Caco-2 (cell line): ENCODE measurements around the gene ADM2. TPM values are rescaled to one million over a fixed set of nuclear protein-coding genes. Genes with fewer than 3 reads are reported as not detected.

ENCODE experiments used
- BruUV-seq: library from RNA; stranded (reverse); fragments of 400-500 nt; replicated peaks from 2 replicates; lab custom pipeline; 2021; lab: Mats Ljungman, UMichigan
- CTCF ChIA-PET: fragments of 300-600 bp; sonication (Branson Sonifier 250); formaldehyde crosslinking; loops from one replicate; lab custom pipeline; 2022; ENCODE audit warnings: antibody characterized with exemption; lab: Charles Lee
- POLR2A ChIA-PET: fragments of 300-600 bp; sonication (Branson Sonifier 250); formaldehyde crosslinking; loops from one replicate; lab custom pipeline; 2022; ENCODE audit warnings: antibody characterized with exemption; lab: Charles Lee
- DNase-seq, 2 experiments: peaks; one replicate each; pipeline versions ENCODE4 v3.0.0 to v3.0.0-alpha.2; 2020 to 2022
- H3K27me3 ChIP-seq: replicated peaks from 2 replicates; pipeline ENCODE4 v1.6.0; 2011; ENCODE audit warnings: low read length; ENCODE audit not compliant: control insufficient read depth, insufficient read depth
- H3K36me3 ChIP-seq: 2 replicates; pipeline ENCODE4 v1.5.1; 2011; ENCODE audit warnings: low read length; ENCODE audit not compliant: control insufficient read depth, insufficient read depth
- H3K4me1 ChIP-seq: fragments of 250-450 bp; sonication (Bioruptor Pico); 2 replicates; pipeline ENCODE4 v1.5.1; 2020; ENCODE audit warnings: mild to moderate bottlenecking
- H3K4me3 ChIP-seq: 2 replicates; pipeline ENCODE4 v1.5.1; 2011; ENCODE audit warnings: low read depth, mild to moderate bottlenecking, control low read depth, low read length
- H3K9me3 ChIP-seq: fragments of 250-450 bp; sonication (Bioruptor Pico); 2 replicates; pipeline ENCODE4 v1.5.1; 2020; ENCODE audit warnings: mild to moderate bottlenecking, moderate library complexity
- H3K27ac Mint-ChIP-seq: one replicate; pipeline ENCODE4 v1.8.0; 2022; ENCODE audit warnings: mixed read lengths; ENCODE audit not compliant: unreplicated experiment
- H3K27me3 Mint-ChIP-seq: one replicate; pipeline ENCODE4 v1.8.0; 2022; ENCODE audit warnings: mixed read lengths; ENCODE audit not compliant: insufficient read depth, unreplicated experiment
- H3K36me3 Mint-ChIP-seq: one replicate; pipeline ENCODE4 v1.8.0; 2022; ENCODE audit warnings: mild to moderate bottlenecking, mixed read lengths; ENCODE audit not compliant: insufficient read depth, unreplicated experiment
- H3K4me1 Mint-ChIP-seq: one replicate; pipeline ENCODE4 v1.8.0; 2022; ENCODE audit warnings: low read depth, mixed read lengths; ENCODE audit not compliant: unreplicated experiment
- H3K4me3 Mint-ChIP-seq: one replicate; pipeline ENCODE4 v1.8.0; 2022; ENCODE audit warnings: mild to moderate bottlenecking, moderate library complexity, mixed read lengths; ENCODE audit not compliant: unreplicated experiment
- H3K9me3 Mint-ChIP-seq: one replicate; pipeline ENCODE4 v1.8.0; 2022; ENCODE audit warnings: mixed read lengths; ENCODE audit not compliant: unreplicated experiment
- intact Hi-C: fragments of 100-400 bp; cut with micrococcal nuclease; formaldehyde crosslinking; loops from one replicate; pipeline ENCODE4 v1.10.0; 2022; ENCODE audit not compliant: unreplicated experiment
- total RNA-seq: library from RNA; stranded (reverse); gene quantifications from 2 replicates; pipeline ENCODE4 v1.2.3, GENCODE V29; 2022
- TF ChIP-seq, protein P1 (sequence below), 2 experiments: fragments of 200-600 bp in 1 of 2; IDR thresholded peaks; 1 replicate in 1 of 2; 2 replicates in 1 of 2; pipeline versions ENCODE4 v1.5.1 to v1.8.0; 2011 to 2022; ENCODE audit warnings: antibody characterized with exemption in 1 of 2, control low read depth in 1 of 2, inconsistent platforms in 1 of 2, low read depth in 1 of 2, low read length in 1 of 2, mild to moderate bottlenecking in 1 of 2, moderate library complexity in 1 of 2; ENCODE audit not compliant: insufficient read depth in 1 of 2, severe bottlenecking in 1 of 2, unreplicated experiment in 1 of 2

The ADM2 gene
- total RNA-seq, 1 experiment from 2014 or later = 30.5 TPM

DNA sequence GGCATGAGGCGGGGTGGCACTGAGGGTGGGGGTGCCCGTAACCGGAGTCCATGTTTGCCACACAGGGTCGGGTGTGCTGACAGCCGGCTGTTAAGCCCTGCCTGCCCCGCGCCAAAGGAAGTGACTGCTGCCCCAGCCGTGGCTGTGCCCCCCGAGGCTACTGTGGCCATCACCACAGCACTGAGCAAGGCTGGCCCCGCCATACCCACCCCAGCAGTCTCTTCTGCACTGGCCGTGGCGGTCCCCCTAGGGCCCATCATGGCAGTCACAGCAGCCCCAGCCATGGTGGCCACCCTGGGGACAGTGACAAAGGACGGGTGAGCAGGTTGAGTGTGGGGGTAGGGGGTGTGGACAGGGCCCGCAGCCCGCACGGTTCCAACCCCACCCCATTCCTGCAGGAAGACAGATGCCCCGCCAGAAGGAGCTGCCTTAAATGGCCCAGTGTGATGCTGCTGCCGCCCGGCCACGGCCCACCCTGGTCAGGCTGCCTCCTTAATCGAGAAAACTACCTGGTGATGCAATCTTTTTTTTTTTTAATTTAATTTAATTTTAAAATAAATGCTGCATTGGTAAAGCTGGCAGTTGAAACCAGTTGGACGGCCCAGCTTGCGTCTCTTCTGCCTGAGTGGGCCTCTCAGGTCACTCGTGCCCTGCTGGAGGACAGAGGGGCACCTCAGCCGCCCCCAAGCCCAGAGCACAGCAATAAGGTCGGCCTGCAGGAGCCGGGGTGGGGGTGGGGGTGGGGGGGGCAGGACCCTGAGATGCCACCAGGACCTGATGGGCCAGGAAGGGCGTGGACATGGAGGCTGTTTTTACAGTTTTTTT is 37.3 kb upstream of the ADM2 start:
- no peaks in the 10 kb centered on the region for H3K27me3 ChIP-seq
- no peaks in the 10 kb centered on the region for H3K9me3 ChIP-seq
- Mint-ChIP-seq H3K27me3 (no peaks in the 10 kb centered on the region), H3K36me3 (peaks cover 88% of the 10 kb centered on the region), H3K27ac (peak overlapping the region; percentile 80), H3K4me1 (no peaks in the 10 kb centered on the region), H3K9me3 (no peaks in the 10 kb centered on the region), H3K4me3 (peak overlapping the region; percentile 49)
- no peak for DNase-seq
- H3K4me3 ChIP-seq = no peak overlapping the region
- TF ChIP-seq, protein P1, sequence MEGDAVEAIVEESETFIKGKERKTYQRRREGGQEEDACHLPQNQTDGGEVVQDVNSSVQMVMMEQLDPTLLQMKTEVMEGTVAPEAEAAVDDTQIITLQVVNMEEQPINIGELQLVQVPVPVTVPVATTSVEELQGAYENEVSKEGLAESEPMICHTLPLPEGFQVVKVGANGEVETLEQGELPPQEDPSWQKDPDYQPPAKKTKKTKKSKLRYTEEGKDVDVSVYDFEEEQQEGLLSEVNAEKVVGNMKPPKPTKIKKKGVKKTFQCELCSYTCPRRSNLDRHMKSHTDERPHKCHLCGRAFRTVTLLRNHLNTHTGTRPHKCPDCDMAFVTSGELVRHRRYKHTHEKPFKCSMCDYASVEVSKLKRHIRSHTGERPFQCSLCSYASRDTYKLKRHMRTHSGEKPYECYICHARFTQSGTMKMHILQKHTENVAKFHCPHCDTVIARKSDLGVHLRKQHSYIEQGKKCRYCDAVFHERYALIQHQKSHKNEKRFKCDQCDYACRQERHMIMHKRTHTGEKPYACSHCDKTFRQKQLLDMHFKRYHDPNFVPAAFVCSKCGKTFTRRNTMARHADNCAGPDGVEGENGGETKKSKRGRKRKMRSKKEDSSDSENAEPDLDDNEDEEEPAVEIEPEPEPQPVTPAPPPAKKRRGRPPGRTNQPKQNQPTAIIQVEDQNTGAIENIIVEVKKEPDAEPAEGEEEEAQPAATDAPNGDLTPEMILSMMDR (IDR thresholded peaks at IDR 0.05; ENCODE audit: insufficient read depth in 1 of 2, low read depth in 1 of 2, low read length in 1 of 2, severe bottlenecking in 1 of 2, unreplicated experiment in 1 of 2) = no peak
- intact Hi-C loops = no loop called here
- no TSS peak for BruUV-seq
- ChIA-PET CTCF (interaction anchor here (0.5 to 0.6 kb wide), 3 partner anchors 14 to 110 kb away, joined by 3 to 5 read pairs (median 3); no protein-coding TSS in a partner anchor), POLR2A (no interaction called here)
- no peaks in the 10 kb centered on the region for H3K36me3 ChIP-seq
- H3K4me1 ChIP-seq = no peaks in the 10 kb centered on the region

DNA sequence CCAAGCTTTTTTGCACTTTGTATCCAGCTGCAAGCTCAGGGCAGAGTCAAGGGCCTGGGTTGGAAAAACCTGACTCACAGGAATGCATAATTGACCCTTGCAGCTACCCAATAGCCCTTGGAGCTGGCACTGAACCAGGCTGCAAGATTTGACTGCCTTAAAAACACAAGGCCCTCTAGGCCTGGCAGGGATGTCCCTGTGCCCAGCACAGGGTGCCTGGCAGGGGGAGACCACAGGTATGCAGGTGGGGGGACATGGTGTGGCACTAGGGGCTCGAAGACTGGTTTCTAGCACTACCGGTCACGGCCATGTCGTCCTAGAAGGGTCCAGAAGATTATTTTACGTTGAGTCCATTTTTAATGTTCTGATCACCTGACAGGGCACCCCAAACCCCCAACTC is 36.7 kb upstream of the ADM2 start:
- no peaks in the 10 kb centered on the region for H3K27me3 ChIP-seq
- H3K36me3 ChIP-seq = no peaks in the 10 kb centered on the region
- no peak for DNase-seq
- no peak overlapping the region for H3K4me3 ChIP-seq
- H3K4me1 Mint-ChIP-seq = no peaks in the 10 kb centered on the region
- BruUV-seq = no TSS peak
- H3K9me3 ChIP-seq = no peaks in the 10 kb centered on the region
- intact Hi-C loops = no loop called here
- H3K4me3 Mint-ChIP-seq = no peak overlapping the region
- ChIA-PET CTCF (interaction anchor here (0.6 kb wide), 1 partner anchor 14 kb away, joined by 5 read pairs; no protein-coding TSS in a partner anchor), POLR2A (no interaction called here)
- H3K27me3 Mint-ChIP-seq = no peaks in the 10 kb centered on the region
- peaks cover 90% of the 10 kb centered on the region for H3K36me3 Mint-ChIP-seq
- peak overlapping the region; percentile 39 for H3K27ac Mint-ChIP-seq
- no peaks in the 10 kb centered on the region for H3K4me1 ChIP-seq
- TF ChIP-seq, protein P1 (IDR thresholded peaks at IDR 0.05; ENCODE audit: insufficient read depth in 1 of 2, low read depth in 1 of 2, low read length in 1 of 2, severe bottlenecking in 1 of 2, unreplicated experiment in 1 of 2) = no peak
- no peaks in the 10 kb centered on the region for H3K9me3 Mint-ChIP-seq

DNA sequence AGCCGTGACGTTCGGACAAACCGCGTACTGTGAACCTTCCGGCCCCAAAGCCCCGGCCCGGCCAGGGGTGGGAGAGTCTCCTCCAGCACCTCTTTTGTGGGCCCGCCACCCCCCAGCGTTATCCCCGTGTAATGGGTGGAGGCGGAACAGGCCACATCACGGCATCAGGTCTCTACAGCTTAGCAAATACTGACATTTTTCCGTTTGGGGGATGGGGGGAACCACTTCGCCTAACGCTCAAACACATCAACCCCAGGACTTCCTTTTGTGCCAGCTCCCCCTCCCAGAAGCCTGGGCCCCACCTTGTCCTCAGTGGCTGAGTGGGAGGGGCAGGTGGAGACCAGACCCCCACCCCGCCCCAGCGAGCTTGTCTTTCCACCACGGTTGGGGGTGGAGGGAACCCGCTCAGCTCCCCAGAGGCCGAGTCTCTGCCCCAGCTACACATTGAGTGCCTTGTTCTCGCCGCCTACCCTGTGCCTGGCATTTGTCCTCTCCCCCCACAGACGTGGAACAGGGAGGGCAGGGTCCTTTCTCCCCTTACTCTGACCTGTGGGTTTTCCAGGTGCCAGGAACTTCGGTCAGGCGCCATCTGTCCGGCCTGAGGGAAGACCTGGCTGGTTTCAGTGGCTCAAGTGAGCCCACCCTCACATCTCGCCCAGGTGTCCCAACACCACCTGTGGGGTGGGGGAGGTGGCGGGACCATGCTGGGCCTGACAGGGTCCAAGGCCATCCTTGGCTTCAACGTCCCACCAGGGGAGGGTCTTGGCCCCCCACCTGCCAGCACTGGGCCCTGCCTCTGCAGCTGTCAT is 36.1 kb upstream of the ADM2 start:
- H3K4me1 Mint-ChIP-seq = no peaks in the 10 kb centered on the region
- no peaks in the 10 kb centered on the region for H3K9me3 Mint-ChIP-seq
- H3K36me3 Mint-ChIP-seq = peaks cover 93% of the 10 kb centered on the region
- no peak for DNase-seq
- Histone ChIP-seq H3K27me3 (no peaks in the 10 kb centered on the region), H3K36me3 (no peaks in the 10 kb centered on the region), H3K4me1 (no peaks in the 10 kb centered on the region), H3K9me3 (no peaks in the 10 kb centered on the region), H3K4me3 (no peak overlapping the region)
- ChIA-PET CTCF (no interaction called here), POLR2A (no interaction called here)
- no TSS peak for BruUV-seq
- intact Hi-C loops = no loop called here
- peak overlapping the region; percentile 39 for H3K27ac Mint-ChIP-seq
- TF ChIP-seq, protein P1 (IDR thresholded peaks at IDR 0.05; ENCODE audit: insufficient read depth in 1 of 2, low read depth in 1 of 2, low read length in 1 of 2, severe bottlenecking in 1 of 2, unreplicated experiment in 1 of 2) = no peak
- no peaks in the 10 kb centered on the region for H3K27me3 Mint-ChIP-seq
- H3K4me3 Mint-ChIP-seq = no peak overlapping the region
